HepG2 (cell line): Measurements from ENCODE around the gene DCTN3. TPM values are rescaled to one million over a fixed set of nuclear protein-coding genes. Genes with fewer than 3 reads are reported as not detected.

ENCODE experiments used
- ARNT2 ChIP-seq: sonication (generic); formaldehyde crosslinking; IDR thresholded peaks from 2 replicates; pipeline ENCODE4 v1.8.0; 2022; ENCODE audit warnings: mild to moderate bottlenecking, low read depth, missing genetic modification reagents, moderate library complexity
- DPF2 ChIP-seq: sonication (generic); formaldehyde crosslinking; IDR thresholded peaks from 2 replicates; pipeline ENCODE4 v1.4.0; 2020; ENCODE audit warnings: mild to moderate bottlenecking, low read depth, missing genetic modification reagents, borderline replicate concordance
- GATAD1 ChIP-seq: IDR thresholded peaks from 2 replicates; pipeline ENCODE4 v1.6.1; 2016; ENCODE audit warnings: missing genetic modification reagents, missing compliant biosample characterization
- GTF3A ChIP-seq: sonication (generic); formaldehyde crosslinking; conservative IDR thresholded peaks from 2 replicates; pipeline ENCODE4 v1.4.0; 2020; ENCODE audit warnings: mild to moderate bottlenecking, missing genetic modification reagents
- IRF2 ChIP-seq: IDR thresholded peaks from 2 replicates; pipeline ENCODE4 v1.6.1; 2018; ENCODE audit warnings: missing genetic modification reagents, missing compliant biosample characterization
- KLF16 ChIP-seq, 2 experiments: sonication (generic) in 1 of 2; formaldehyde crosslinking in 1 of 2; IDR thresholded peaks; 2 replicates each; pipeline versions ENCODE4 v1.6.1 to v1.8.0; 2016 to 2023; ENCODE audit warnings: missing genetic modification reagents in 2 of 2, missing compliant biosample characterization in 1 of 2
- LCORL ChIP-seq, 2 experiments: fragments of 450-650 bp in 1 of 2; sonication (generic) in 1 of 2; formaldehyde crosslinking in 1 of 2; IDR thresholded peaks; 2 replicates each; pipeline versions ENCODE4 v1.5.0 to v1.6.1; 2017 to 2020; ENCODE audit warnings: antibody characterized with exemption in 1 of 2, missing genetic modification reagents in 1 of 2
- MIXL1 ChIP-seq: IDR thresholded peaks from 2 replicates; pipeline ENCODE4 v1.6.1; 2016
- MTF2 ChIP-seq: sonication (generic); formaldehyde crosslinking; IDR thresholded peaks from 2 replicates; pipeline ENCODE4 v1.5.0; 2020; ENCODE audit warnings: missing genetic modification reagents, borderline replicate concordance
- PRMT3 ChIP-seq: sonication (generic); formaldehyde crosslinking; IDR thresholded peaks from 2 replicates; pipeline ENCODE4 v1.8.1; 2022; ENCODE audit warnings: low read depth, mild to moderate bottlenecking, moderate library complexity, missing genetic modification reagents, borderline replicate concordance
- RAD21 ChIP-seq: fragments of 450-650 bp; formaldehyde crosslinking; IDR thresholded peaks from 2 replicates; pipeline ENCODE4 v1.5.0; 2020; ENCODE audit warnings: mild to moderate bottlenecking
- SP2 ChIP-seq: sonication (generic); formaldehyde crosslinking; IDR thresholded peaks from 2 replicates; pipeline ENCODE4 v1.5.1; 2020; ENCODE audit warnings: mild to moderate bottlenecking, missing genetic modification reagents
- SUZ12 ChIP-seq: fragments of 150-350 bp; IDR thresholded peaks from 2 replicates; pipeline ENCODE4 v1.6.1; 2014; ENCODE audit warnings: low read depth, low read length
- SYNCRIP ChIP-seq: fragments of 200-400 bp; formaldehyde crosslinking; IDR thresholded peaks from 2 replicates; pipeline ENCODE4 v1.6.1; 2018; ENCODE audit warnings: mild to moderate bottlenecking, low read depth, low read length; ENCODE audit not compliant: insufficient read depth
- THAP11 ChIP-seq: IDR thresholded peaks from 2 replicates; pipeline ENCODE4 v1.6.1; 2016; ENCODE audit warnings: missing biosample characterization, missing genetic modification reagents
- YEATS2 ChIP-seq: sonication (generic); formaldehyde crosslinking; IDR thresholded peaks from 2 replicates; pipeline ENCODE4 v1.4.0; 2020; ENCODE audit warnings: missing genetic modification reagents, borderline replicate concordance
- ZEB1 ChIP-seq: IDR thresholded peaks from 2 replicates; pipeline ENCODE4 v1.6.1; 2012; ENCODE audit warnings: mild to moderate bottlenecking, low read depth, inconsistent platforms; ENCODE audit not compliant: insufficient replicate concordance
- ZFP41 ChIP-seq: sonication (generic); formaldehyde crosslinking; IDR thresholded peaks from 2 replicates; pipeline ENCODE4 v1.4.0; 2020; ENCODE audit warnings: mild to moderate bottlenecking, missing genetic modification reagents, borderline replicate concordance
- ZNF180 ChIP-seq: sonication (generic); formaldehyde crosslinking; IDR thresholded peaks from 2 replicates; pipeline ENCODE4 v1.4.0; 2020; ENCODE audit warnings: low read depth, missing genetic modification reagents, borderline replicate concordance
- ZNF256 ChIP-seq: sonication (generic); formaldehyde crosslinking; conservative IDR thresholded peaks from 2 replicates; pipeline ENCODE4 v1.4.0; 2020; ENCODE audit warnings: missing genetic modification reagents
- ZNF296 ChIP-seq: sonication (generic); formaldehyde crosslinking; conservative IDR thresholded peaks from 2 replicates; pipeline ENCODE4 v1.5.0; 2020; ENCODE audit warnings: mild to moderate bottlenecking, missing genetic modification reagents
- ZNF30 ChIP-seq: sonication (generic); formaldehyde crosslinking; IDR thresholded peaks from 2 replicates; pipeline ENCODE4 v1.5.0; 2020; ENCODE audit warnings: mild to moderate bottlenecking, missing genetic modification reagents
- ZNF326 ChIP-seq: sonication (generic); formaldehyde crosslinking; IDR thresholded peaks from 2 replicates; pipeline ENCODE4 v1.4.0; 2020; ENCODE audit warnings: missing genetic modification reagents, borderline replicate concordance
- ZNF33A ChIP-seq: sonication (generic); formaldehyde crosslinking; IDR thresholded peaks from 2 replicates; pipeline ENCODE4 v1.5.1; 2020; ENCODE audit warnings: missing genetic modification reagents, mild to moderate bottlenecking, moderate library complexity, borderline replicate concordance
- ZNF546 ChIP-seq: sonication (generic); formaldehyde crosslinking; conservative IDR thresholded peaks from 2 replicates; pipeline ENCODE4 v1.8.1; 2023; ENCODE audit warnings: mild to moderate bottlenecking, missing genetic modification reagents
- ZNF549 ChIP-seq: sonication (generic); formaldehyde crosslinking; IDR thresholded peaks from 2 replicates; pipeline ENCODE4 v1.5.0; 2020; ENCODE audit warnings: missing genetic modification reagents
- ZNF558 ChIP-seq: sonication (generic); formaldehyde crosslinking; IDR thresholded peaks from 2 replicates; pipeline ENCODE4 v1.9.0; 2022; ENCODE audit warnings: mild to moderate bottlenecking, missing genetic modification reagents, borderline replicate concordance
- ZSCAN29 ChIP-seq: sonication (generic); formaldehyde crosslinking; conservative IDR thresholded peaks from 2 replicates; pipeline ENCODE4 v1.4.0; 2020; ENCODE audit warnings: mild to moderate bottlenecking, missing genetic modification reagents
- ZUFSP ChIP-seq: sonication (generic); formaldehyde crosslinking; IDR thresholded peaks from 2 replicates; pipeline ENCODE4 v1.9.0; 2021; ENCODE audit warnings: missing genetic modification reagents, mild to moderate bottlenecking, borderline replicate concordance
- polyA plus RNA-seq, 8 experiments: library from polyadenylated mRNA; depleted of rRNA in 3 of 8; stranded (reverse) in 7 of 8; unstranded in 1 of 8; fragments of >200 nt; fragmentation: Illumina TruSeq in 4 of 8; extraction: Trizol in 4 of 8; gene quantifications; 2 replicates each; pipeline versions ENCODE4 v1.2.1 to v1.2.3, GENCODE V29; 2011 to 2016; ENCODE audit warnings: low read depth in 4 of 8, missing spikeins in 1 of 8, mixed read lengths in 1 of 8; ENCODE audit not compliant: insufficient read depth in 1 of 8
- total RNA-seq, 5 experiments: library from RNA; depleted of rRNA; stranded (reverse); fragments of >200 nt; fragmentation: Illumina TruSeq; extraction: Trizol; gene quantifications; 2 replicates each; pipeline ENCODE4 v1.2.3, GENCODE V29; 2016; ENCODE audit warnings: low read depth in 1 of 5
- TF ChIP-seq, protein P1 (sequence below): sonication (generic); formaldehyde crosslinking; IDR thresholded peaks from 2 replicates; pipeline ENCODE4 v1.4.0; 2020; ENCODE audit warnings: missing genetic modification reagents, mild to moderate bottlenecking, borderline replicate concordance

DCTN3 gene
- total and polyA plus RNA-seq, 2 of the 13 experiments (the other 11 are each of a cell fraction or from before 2014, with no cell fraction given), result 27.4 to 34.5 TPM

DNA sequence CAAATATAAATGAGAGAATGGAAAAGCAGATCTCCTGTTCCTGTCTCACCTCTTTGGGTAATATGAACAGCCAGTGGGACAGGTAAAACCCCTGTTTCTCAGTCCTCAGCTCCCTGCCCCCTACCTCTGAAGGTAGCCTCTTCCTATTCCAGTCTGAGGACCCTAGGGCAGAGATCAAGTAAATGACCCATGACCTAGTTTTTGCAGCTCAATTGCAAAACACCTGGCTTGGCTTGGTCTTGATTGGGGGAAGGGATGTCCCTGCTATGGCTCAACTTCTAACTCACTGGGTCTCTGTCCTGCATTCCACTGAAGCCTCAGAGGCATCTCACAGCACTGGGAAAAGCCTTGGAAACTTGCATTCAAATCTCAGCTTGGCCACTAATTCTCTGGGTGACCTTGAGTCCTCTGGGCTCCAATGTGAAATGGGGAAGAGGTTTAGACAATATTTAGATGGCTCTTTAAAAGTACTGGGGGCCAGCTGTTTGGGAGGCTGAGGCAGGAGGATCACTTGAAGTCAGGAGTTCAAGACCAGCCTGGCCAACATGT, 24.5 kb upstream of the DCTN3 start (continued):
- no peak for TF ChIP-seq ZNF30
- no peak for TF ChIP-seq ZNF296 (CRISPR knock-in tag)
- no peak for TF ChIP-seq ZNF549 (CRISPR knock-in tag)
- no peak for TF ChIP-seq ZNF180 (CRISPR knock-in tag)
- TF ChIP-seq MIXL1 (CRISPR knock-in tag), result peak; percentile 79; the same call in 1 of the 2 replicates
- no peak for TF ChIP-seq ZNF546 (CRISPR knock-in tag)
- TF ChIP-seq THAP11 (CRISPR knock-in tag), result peak; percentile 64
- TF ChIP-seq, protein P1, sequence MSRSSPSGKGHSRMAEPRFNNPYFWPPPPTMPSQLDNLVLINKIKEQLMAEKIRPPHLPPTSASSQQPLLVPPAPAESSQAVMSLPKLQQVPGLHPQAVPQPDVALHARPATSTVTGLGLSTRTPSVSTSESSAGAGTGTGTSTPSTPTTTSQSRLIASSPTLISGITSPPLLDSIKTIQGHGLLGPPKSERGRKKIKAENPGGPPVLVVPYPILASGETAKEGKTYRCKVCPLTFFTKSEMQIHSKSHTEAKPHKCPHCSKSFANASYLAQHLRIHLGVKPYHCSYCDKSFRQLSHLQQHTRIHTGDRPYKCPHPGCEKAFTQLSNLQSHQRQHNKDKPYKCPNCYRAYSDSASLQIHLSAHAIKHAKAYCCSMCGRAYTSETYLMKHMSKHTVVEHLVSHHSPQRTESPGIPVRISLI (CRISPR knock-in tag), result peak; percentile 61
- TF ChIP-seq LCORL (IDR thresholded peaks at IDR 0.05), result no peak
- TF ChIP-seq LCORL (CRISPR knock-in tag; IDR thresholded peaks at IDR 0.05), result peak; percentile 70; the same call in 1 of the 2 replicates
- TF ChIP-seq SP2, result no peak
- no peak for TF ChIP-seq ZSCAN29
- TF ChIP-seq SUZ12, result no peak
- no peak for TF ChIP-seq ZNF33A (CRISPR knock-in tag)
- TF ChIP-seq KLF16 (CRISPR knock-in tag; IDR thresholded peaks at IDR 0.05), result no peak
- no peak for TF ChIP-seq GTF3A (CRISPR knock-in tag)
- no peak for TF ChIP-seq ZNF558
- no peak for TF ChIP-seq SYNCRIP
- TF ChIP-seq ARNT2 (CRISPR knock-in tag), result no peak
- no peak for TF ChIP-seq ZFP41 (CRISPR knock-in tag)
- no peak for TF ChIP-seq ZUFSP
- TF ChIP-seq IRF2 (CRISPR knock-in tag), result peak; percentile 48; the same call in 1 of the 2 replicates
- TF ChIP-seq YEATS2 (CRISPR knock-in tag), result 0 out of 2 replicates have a peak, but pooled peaks have one; percentile 29
- TF ChIP-seq GATAD1, result peak; percentile 26; the same call in 1 of the 2 replicates
- 0 out of 2 replicates have a peak, but pooled peaks have one; percentile 11 for TF ChIP-seq RAD21 (CRISPR knock-in tag)
- TF ChIP-seq MTF2 (CRISPR knock-in tag), result no peak
- peak; percentile 56 for TF ChIP-seq ZEB1
- TF ChIP-seq ZNF326 (CRISPR knock-in tag), result no peak
- TF ChIP-seq ZNF256 (CRISPR knock-in tag), result no peak
- 0 out of 2 replicates have a peak, but pooled peaks have one; percentile 44 for TF ChIP-seq DPF2 (CRISPR knock-in tag)
- no peak for TF ChIP-seq PRMT3 (CRISPR knock-in tag)
